ENCODE data around the gene MEF2D.

MEF2D gene

DNA sequence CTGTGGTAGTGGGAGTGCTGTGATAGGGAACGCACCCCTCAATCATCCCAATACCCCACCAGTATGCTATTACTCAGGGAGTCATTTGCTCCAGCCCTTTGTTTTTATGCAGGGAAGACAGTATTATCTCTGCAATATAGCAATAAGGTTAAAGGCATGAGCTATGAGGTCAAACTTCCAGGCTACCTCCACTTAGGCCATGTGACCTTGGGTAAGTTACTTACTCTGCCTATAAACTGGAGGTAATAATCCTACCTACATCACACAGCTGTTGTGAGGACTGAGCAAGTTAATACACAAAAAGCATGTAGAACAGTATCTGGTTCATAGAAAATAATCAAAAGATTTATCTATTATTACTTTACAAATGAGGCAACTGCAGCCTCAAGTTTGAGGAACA lies 30.1 kb downstream of the MEF2D start:
- no peak for DNase-seq (ENCODE audit: low read depth)

GRCh38 chr1:156468693-156469345 lies 31.8 kb downstream of the MEF2D start:
- no peak for DNase-seq (ENCODE audit: low read depth)

GRCh38 chr1:156467906-156468305 lies 32.7 kb downstream of the MEF2D start:
- DNase-seq (ENCODE audit: low read depth): no peak

DNA sequence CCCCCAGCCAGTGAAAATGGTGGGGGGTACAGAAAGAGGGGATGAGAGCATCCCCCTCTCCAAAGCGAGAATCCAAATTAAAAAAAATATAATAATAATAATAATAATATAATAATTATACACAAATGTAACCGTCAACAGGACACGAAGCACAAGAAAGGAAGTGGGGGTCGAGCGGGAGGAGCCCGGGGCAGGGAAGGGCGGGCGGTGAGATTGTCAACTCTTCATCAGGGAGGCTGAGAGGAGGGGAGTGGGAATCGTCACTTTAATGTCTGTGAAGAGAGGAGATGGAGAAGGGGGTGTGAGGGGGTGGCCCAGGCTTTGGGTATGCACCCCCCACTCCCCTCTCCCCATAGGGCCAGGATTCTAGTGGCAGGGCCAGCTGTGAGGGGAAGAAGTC lies 33.2 kb downstream of the MEF2D start:
- no peak for DNase-seq (ENCODE audit: low read depth)

DNA sequence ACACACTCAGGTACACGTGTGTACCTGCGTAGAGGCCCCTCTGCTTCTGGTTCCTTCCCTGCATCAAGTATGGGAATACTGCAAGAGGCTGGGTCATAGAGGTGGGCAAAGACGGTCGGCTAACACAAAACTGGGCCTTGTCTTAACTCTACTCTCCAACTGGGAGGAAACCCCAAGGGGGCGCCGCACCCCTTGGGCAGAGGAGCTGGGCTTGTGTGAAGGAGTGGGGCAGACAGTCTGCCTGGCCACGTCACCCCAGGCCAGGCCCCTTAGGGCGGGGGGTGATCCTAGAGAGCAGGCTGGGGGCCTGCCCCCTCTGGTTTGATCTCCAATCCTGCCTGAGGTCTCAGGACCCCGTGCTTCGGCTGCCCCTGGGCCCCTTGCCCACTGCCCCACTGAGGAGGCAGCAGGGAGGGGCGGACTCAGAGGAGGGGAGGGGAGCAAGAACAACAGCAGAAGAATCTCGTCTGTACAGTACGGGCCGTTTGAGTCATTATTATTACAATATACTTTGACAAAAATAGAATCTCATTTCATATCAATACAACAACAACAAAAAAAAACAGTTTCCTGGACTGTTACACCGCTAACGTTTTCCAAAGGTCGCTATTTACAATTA lies 34.7 kb downstream of the MEF2D start:
- DNase-seq (ENCODE audit: low read depth): no peak

- DNase-seq (ENCODE audit: low read depth): no peak
Observed at GRCh38 chr1:156464825-156465452, 35.6 kb downstream of the MEF2D start.

DNA sequence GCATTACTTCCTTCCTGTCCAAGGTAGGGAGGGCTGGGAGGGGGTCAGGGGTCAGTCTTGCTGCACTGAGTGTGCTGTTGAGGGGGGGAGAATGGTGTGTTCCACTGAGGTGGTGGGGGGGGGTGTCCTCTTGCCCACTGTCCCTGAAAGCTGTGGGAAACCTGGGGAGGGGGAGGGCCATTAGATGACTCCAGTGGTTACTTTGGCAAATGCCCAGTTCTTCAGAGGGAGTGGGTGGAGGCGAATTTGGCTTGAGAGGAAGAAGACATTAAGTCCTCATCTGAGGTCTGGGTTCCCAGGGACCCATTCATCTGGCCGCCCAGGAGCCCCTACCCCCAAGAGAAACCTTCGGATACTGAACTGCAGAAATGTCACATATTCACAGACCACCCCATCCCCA lies 36.2 kb downstream of the MEF2D start:
- DNase-seq (ENCODE audit: low read depth): no peak

- no peak for DNase-seq (ENCODE audit: low read depth)
Observed at GRCh38 chr1:156463874-156464273, 36.7 kb downstream of the MEF2D start.

- DNase-seq (ENCODE audit: low read depth): no peak
Observed at GRCh38 chr1:156462954-156463795, 37.4 kb downstream of the MEF2D start.

DNA sequence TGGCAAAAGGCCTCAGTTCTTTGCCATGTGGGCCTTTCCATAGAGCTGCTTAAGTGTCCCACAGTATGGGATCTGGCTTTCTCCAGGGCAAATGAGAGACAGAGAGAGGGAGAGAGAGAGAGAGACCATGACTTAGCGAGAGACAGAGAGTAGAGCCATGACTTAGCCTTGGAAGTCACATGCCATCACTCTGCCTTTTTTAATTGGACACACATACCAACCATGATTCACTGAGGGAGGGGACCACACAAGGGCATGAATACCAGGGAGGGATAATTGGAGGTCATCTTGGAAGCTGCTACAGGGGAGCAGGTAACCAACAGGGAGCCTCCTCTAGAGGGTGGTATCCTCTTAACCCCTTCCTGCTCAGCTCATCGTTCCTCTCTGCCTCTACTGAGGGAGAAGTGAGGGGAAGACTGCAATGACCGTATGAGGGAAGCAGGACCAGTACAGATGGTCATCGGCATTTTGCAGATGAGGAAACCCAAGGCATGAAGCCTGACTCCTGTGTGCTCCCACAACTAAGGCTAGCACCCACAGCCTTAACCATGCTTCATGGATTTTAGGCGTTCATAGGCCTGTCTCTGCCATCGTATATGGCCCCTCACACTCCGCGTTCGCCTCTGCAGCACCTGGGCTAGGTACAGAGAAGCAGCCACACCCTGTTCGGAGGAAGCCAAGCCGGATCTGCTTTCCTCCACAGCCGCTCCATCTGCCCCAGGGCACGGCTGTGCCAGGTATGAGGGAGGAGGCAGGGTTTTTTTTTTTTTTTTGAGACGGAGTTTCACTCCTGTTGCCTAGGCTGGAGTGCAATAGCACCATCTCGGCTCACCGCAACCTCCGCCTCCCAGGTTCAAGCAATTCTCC lies 38.6 kb downstream of the MEF2D start:
- DNase-seq (ENCODE audit: low read depth): no peak

GRCh38 chr1:156461109-156461508 lies 39.5 kb downstream of the MEF2D start:
- DNase-seq (ENCODE audit: low read depth): no peak

GRCh38 chr1:156460525-156460924 lies 40.0 kb downstream of the MEF2D start:
- DNase-seq (ENCODE audit: low read depth): no peak

- DNase-seq (ENCODE audit: low read depth): no peak
Observed at GRCh38 chr1:156458181-156458503, 42.4 kb downstream of the MEF2D start.

DNA sequence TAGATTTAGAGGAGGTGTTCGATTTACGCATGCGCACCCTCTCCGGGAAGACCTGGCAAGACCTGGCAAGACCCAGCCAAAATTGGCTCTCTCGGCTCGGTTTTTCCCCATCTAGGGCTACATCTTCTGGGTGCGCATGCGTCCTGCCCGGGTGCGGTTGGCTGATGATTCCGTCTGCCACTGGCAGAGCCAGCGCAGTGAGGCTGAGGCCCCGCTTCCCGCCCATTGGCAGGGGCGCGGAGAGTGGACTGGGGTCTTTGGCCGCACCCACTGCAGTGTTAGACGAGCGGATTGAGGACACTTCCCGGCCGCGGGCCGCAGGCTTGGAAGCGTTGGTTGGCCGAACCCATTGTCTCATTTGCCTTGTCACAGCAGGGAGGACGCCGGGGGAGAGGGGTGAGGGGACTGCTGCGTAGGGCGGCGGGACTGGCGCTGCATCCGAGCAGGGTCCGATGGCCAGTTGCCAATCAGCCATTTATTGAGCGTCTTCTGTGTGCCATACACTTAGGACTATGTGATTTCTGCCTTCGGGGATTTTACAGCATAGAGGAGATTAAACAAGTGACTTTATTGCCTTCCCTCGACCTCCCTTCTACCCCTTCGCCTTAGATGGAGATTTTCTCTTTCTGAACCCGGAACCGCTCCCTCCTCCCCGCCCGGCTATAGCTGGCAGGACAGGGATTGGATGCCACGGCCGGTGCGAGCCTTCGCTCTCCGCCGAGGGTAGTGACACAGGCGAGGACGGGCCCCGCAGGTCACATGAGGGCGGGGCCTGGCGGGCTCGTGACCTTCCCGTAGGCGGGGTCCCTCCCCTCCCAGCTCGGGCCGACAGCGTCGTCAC lies 43.7 kb downstream of the MEF2D start:
- DNase-seq (ENCODE audit: low read depth): peak; percentile 96

DNA sequence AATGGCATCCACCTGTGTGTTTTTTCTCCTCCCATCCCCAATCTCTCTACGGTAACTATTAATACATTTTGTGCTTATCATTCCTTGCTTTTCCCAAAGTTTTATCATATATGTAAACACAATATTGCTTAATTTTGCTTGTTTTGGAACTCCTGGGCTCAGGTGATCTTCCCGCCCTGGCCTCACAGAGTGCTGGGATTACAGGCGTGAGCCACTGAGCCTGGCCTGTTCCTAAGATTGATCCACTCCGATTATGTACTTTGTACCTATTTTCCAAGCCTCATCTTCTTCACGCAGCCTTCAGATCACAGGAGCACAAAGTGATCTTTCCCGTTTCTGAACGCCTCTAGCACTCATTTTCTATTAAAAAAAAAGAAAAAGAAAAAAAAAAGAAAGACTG lies 45.2 kb downstream of the MEF2D start:
- DNase-seq (ENCODE audit: low read depth): no peak

GRCh38 chr1:156452907-156453306 lies 47.7 kb downstream of the MEF2D start:
- DNase-seq (ENCODE audit: low read depth): no peak

- no peak for DNase-seq (ENCODE audit: low read depth)
Observed at GRCh38 chr1:156451505-156452160, 48.9 kb downstream of the MEF2D start.

DNA sequence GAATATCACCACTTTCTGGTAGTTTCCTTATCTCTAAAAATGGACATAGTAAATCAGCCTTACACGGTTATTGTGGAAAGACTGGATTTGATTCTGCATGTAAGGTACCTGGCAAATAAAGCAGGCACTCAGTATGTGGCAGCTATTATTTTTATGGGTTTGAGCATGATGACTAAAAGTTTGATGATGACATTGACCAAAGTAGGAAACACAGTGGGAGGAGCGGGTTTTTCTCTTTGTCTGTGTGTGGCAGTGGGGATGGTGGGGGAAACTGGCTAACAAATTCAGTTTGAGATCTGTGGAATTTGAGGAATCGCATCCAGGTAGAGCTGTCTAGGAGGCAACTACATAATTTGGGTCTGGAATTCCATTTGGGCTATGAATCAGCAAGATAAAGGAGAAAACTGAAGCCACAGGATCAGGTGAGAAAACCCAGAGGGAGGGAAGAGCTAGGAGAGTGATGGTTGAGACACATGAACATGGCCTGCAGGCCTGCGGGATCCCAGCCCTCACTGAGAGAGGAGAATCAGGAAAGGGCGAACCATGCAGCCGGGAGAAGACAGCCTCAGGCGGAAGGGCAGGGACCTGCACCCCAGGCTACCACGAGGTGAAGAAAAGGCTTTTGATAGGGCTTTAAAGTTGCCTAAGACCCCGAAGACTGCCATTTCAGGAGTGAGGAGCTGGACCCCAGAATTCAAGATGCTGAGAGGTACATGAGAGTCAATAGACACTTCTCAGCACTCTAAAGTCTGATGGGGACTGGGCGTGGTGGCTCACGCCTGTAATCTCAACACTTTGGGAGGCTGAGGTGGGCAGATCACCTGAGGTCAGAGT lies 52.2 kb downstream of the MEF2D start:
- DNase-seq (ENCODE audit: low read depth): no peak

- DNase-seq (ENCODE audit: low read depth): peak; percentile 42
Observed at GRCh38 chr1:156445789-156446263, 54.7 kb downstream of the MEF2D start.

Data from HS-27A (cell line).